ENCODE results near the gene FAM24B.
"Not testable (repeated sequence)": the region's sequence is repeated elsewhere in the genome, so short reads cannot be mapped to it uniquely, and the experiment has no call there.

FAM24B gene

GRCh38 chr10:122858042-122858441 lies 21.3 kb downstream of the FAM24B start:
- not testable (repeated sequence) for DNase-seq

GRCh38 chr10:122856902-122857301 lies 22.5 kb downstream of the FAM24B start:
- no peak for DNase-seq

GRCh38 chr10:122855745-122856144 lies 23.6 kb downstream of the FAM24B start:
- no peak for DNase-seq

GRCh38 chr10:122854648-122855047 lies 24.7 kb downstream of the FAM24B start:
- DNase-seq, result no peak

GRCh38 chr10:122853665-122854313 lies 25.6 kb downstream of the FAM24B start:
- DNase-seq, result no peak

GRCh38 chr10:122852261-122852660 lies 27.1 kb downstream of the FAM24B start:
- DNase-seq, result no peak

GRCh38 chr10:122850705-122851640 lies 28.4 kb downstream of the FAM24B start:
- no peak for DNase-seq

GRCh38 chr10:122849900-122850605 lies 29.3 kb downstream of the FAM24B start:
- no peak for DNase-seq

GRCh38 chr10:122849090-122849489 lies 30.3 kb downstream of the FAM24B start:
- no peak for DNase-seq

- DNase-seq, result no peak
Measured at GRCh38 chr10:122847782-122848604, 31.4 kb downstream of the FAM24B start.

- DNase-seq, result no peak
Measured at GRCh38 chr10:122845783-122846332, 33.5 kb downstream of the FAM24B start, which contains the start of gene CUZD1. TSS of gene CUZD1 (minus strand) at chr10:122845857. CDS start at chr10:122845843, 14 bp downstream.

GRCh38 chr10:122844146-122844545 lies 35.2 kb downstream of the FAM24B start:
- DNase-seq, result no peak

- DNase-seq, result no peak
Measured at GRCh38 chr10:122841569-122841968, 37.8 kb downstream of the FAM24B start.

GRCh38 chr10:122839505-122839904 lies 39.9 kb downstream of the FAM24B start:
- DNase-seq, result no peak

GRCh38 chr10:122838880-122839279 lies 40.5 kb downstream of the FAM24B start:
- DNase-seq, result no peak

- no peak for DNase-seq
Measured at GRCh38 chr10:122835908-122836307, 43.5 kb downstream of the FAM24B start.

- DNase-seq, result no peak
Measured at GRCh38 chr10:122830965-122831353, 48.4 kb downstream of the FAM24B start.

GRCh38 chr10:122830273-122830964 lies 49.0 kb downstream of the FAM24B start:
- DNase-seq, result no peak

GRCh38 chr10:122829454-122829853 lies 49.9 kb downstream of the FAM24B start:
- DNase-seq, result no peak

GRCh38 chr10:122828716-122829255 lies 50.6 kb downstream of the FAM24B start:
- DNase-seq, result no peak

- no peak for DNase-seq
Measured at GRCh38 chr10:122827302-122827701, 52.1 kb downstream of the FAM24B start.

Data from activated gamma-delta T cell (primary cell).